ENCODE measurements around the gene MVB12B.

The MVB12B gene

GRCh38 chr9:126449725-126450667, 123.4 kb downstream of the MVB12B start:
- H3K4me3 ChIP-seq (replicated peaks; ENCODE audit: low read depth, low read length), result no peak overlapping the region
- DNase-seq (ENCODE audit: extremely low read depth, low read depth), result no peak
- no peak for TF ChIP-seq CTCF (IDR thresholded peaks at IDR 0.05; ENCODE audit: low read depth, low read length, missing control alignments)

- H3K4me3 ChIP-seq (replicated peaks; ENCODE audit: low read depth, low read length), result no peak overlapping the region
- TF ChIP-seq CTCF (IDR thresholded peaks at IDR 0.05; ENCODE audit: low read depth, low read length, missing control alignments), result no peak
- DNase-seq (ENCODE audit: extremely low read depth, low read depth), result no peak
Measured at GRCh38 chr9:126450668-126451205, 124.1 kb downstream of the MVB12B start.

GRCh38 chr9:126451316-126451885, 124.8 kb downstream of the MVB12B start:
- TF ChIP-seq CTCF (IDR thresholded peaks at IDR 0.05; ENCODE audit: low read depth, low read length, missing control alignments), result no peak
- no peak overlapping the region for H3K4me3 ChIP-seq (replicated peaks; ENCODE audit: low read depth, low read length)
- no peak for DNase-seq (ENCODE audit: extremely low read depth, low read depth)

- no peak for DNase-seq (ENCODE audit: extremely low read depth, low read depth)
- TF ChIP-seq CTCF (IDR thresholded peaks at IDR 0.05; ENCODE audit: low read depth, low read length, missing control alignments), result no peak
- no peak overlapping the region for H3K4me3 ChIP-seq (replicated peaks; ENCODE audit: low read depth, low read length)
Measured at GRCh38 chr9:126452106-126452505, 125.5 kb downstream of the MVB12B start.

- no peak for DNase-seq (ENCODE audit: extremely low read depth, low read depth)
- no peak overlapping the region for H3K4me3 ChIP-seq (replicated peaks; ENCODE audit: low read depth, low read length)
- no peak for TF ChIP-seq CTCF (IDR thresholded peaks at IDR 0.05; ENCODE audit: low read depth, low read length, missing control alignments)
Measured at GRCh38 chr9:126453156-126453963, 126.7 kb downstream of the MVB12B start.

GRCh38 chr9:126454215-126454614, 127.6 kb downstream of the MVB12B start:
- TF ChIP-seq CTCF (IDR thresholded peaks at IDR 0.05; ENCODE audit: low read depth, low read length, missing control alignments), result no peak

More at GRCh38 chr9:126454215-126454614, 127.6 kb downstream of the MVB12B start:
- no peak overlapping the region for H3K4me3 ChIP-seq (replicated peaks; ENCODE audit: low read depth, low read length)
- DNase-seq (ENCODE audit: extremely low read depth, low read depth), result no peak

Data from HFF-Myc (cell line).